GM19438 (cell line): ENCODE results near the gene RPL39L.
"Not testable (repeated sequence)": the region's sequence is repeated elsewhere in the genome, so short reads cannot be mapped to it uniquely, and the experiment has no call there.

Source experiments
- ATAC-seq: cut with Tn5 transposase; IDR thresholded peaks from one replicate; pipeline ENCODE4 v1.9.1; 2021; ENCODE audit warnings: low read depth; ENCODE audit not compliant: unreplicated experiment

The RPL39L gene

DNA sequence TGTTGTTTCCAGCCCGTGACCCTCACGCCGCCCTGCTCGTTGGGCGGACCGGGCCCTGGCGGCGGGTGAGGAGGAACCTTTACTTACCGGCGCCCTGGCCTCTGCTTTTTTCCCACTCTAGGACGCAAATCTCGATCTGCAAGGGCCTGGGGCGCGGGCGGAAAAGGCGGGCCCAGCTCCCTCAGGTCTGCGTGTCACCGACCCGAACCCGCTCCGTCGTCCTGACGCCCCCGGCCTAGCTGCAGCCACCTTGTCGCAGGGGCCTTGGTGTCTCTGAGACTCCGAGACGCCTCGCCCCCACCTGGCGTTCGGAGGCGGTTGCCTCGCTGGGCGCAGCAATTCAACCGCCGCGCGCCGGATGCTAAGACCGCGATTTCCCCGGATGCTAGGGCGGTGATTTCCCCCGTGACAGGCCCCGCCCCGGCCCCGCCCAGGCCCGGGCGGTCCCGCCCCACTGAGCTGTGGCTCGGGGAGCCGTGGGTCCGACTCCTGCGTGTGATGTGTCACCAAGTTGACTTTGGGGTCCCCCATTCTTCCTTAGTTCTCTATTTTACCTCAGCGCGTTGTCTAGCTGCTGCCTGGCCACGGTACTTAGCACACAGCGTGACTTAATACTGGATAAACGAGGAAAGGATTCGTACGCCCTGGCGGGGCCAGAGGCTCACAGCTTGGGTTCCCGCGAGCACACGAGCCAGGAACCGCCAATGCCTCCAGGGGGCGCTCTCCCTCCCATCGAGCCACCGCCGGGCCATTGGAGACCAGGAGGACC lies at the start of gene RPL39L:
Gene RPL39L, minus strand, starts transcription at position 371 of the 769 bp plus-strand sequence. CDS start 18,196 bp downstream, outside the sequence.
- ATAC-seq = peak; percentile 99

DNA sequence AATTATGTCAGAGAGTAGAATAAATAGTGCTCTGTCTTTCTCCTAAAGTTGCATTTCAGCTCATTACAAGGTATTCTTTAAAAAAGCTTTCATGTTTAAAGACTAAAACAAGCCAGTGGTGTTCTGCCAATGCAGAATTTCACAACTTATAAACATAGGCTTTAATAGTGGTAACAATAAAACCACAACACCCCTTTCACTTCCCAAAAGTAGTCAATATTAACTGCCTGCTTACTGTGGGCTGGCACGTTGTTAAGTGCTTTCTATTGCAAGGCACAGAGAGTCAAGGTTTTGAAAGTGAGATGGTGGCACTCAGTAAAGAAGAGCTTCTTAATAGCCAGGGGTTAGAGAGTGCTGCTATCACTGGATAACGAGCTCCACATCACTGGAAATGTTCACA lies 49.6 kb upstream of the RPL39L start:
- no peak for ATAC-seq

DNA sequence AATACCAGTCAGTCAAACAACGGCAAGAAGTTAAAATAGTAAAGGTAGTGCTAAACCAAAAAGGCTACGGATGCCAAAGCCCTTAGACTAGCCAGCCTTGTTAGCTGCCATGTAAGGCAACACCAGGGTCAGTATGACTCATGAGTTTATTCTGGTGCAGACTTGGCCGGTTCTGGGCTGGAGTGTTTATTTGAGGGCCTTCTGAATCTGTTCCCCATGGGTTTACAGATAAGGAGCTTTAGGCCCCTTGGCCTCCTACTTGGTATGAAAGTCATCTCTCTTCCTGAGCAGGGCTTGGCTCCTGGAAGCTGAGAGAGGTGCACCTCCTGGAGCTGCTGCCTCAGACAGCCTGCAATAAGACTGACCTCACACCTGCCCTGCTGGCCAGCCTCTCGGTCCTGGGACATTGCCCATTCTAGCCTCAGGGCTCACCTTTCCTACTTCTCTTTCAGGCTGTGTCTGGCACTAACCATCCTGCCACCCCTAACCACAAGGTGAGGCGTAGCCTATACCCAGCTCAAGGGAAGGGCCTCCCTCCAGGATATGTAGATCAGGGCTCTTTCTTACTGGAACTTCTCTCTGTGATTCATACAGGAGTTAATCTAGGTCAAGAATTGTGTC lies 47.6 kb upstream of the RPL39L start:
- ATAC-seq = no peak

DNA sequence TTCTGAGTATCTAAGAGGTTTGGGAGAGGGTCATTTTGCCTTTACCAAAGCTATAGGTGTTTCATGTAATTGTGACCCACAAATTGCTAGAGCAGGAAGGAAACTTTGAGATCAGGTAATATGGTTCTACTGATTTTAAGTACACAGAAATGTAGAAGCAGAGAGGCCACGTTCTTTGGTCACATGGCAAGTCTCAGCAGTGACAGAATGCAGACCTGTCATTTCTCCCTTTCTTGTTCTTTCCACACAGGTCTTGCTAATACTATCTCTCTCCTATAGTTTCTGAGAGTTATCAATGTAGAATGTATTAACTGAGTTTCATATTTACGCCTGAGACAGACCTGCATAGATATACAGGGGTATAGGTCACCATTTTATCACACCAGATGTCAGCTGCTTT lies 47.1 kb upstream of the RPL39L start:
- no peak for ATAC-seq

DNA sequence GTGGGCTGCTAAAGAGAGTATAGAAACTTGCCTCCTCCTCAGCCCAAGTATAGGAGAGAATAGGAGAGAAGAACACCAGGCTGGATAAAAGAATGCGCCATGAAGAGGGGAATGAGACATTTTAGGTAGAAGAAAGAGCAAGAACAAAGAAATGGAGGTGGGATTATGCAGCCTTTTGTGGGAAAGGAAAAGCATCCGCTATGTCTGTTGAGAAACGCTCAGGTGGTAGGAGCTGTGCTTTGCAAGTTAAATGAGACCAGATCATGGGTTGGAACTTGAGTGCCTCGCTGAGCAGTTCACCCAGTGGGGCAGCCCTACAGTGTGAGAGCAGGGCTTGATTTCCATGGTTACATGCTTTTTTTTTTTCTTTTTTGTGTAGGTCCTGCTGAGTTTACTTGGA lies 46.5 kb upstream of the RPL39L start:
- no peak for ATAC-seq

DNA sequence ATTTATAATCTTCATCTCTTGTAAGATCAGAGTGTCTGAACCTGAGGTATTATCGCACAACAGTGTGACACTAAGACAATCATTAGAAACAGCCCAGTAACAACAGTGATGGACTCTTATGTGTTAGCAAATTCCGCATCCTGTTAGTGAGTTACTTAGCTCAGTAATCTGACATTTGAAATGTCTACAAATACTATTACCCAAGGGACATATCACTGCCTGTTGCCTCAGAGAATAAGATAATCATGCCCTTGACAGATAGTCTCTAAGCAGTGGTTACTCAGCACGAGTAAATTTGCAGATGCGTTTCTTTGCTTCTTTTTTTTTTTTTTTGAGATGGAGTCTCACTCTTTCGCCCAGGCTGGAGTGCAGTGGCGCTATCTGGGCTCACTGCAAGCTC lies 44.6 kb upstream of the RPL39L start:
- ATAC-seq = no peak

DNA sequence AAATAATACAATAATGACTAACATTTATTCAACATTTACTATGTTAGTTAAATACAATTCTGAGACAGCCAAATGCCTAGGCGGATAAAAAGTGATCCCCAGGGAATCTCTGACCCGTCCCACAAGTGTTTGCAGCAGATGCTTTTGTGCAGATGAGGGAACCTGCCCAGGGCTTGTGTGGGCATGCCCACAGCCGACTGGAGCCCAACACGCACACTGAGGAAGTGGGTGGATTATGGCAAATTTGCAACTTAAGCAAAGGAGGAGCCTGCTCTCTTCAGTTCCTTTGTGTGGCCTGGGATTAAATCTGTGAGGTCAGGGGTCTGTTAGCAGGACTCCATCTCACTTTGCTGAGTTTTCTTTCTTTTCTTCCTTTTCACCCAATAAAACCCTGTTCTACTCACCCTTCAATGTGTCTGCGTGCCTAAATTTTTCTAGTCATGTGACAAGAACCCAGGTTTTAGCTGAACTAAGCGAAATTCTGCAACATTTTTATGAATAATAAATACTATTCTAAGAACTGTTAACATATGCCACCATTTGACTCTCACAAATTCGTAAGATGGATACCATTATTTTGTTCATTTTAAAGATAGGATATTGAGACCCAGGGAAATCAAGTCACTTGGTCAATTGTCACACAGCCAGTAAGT lies 44.0 kb upstream of the RPL39L start:
- ATAC-seq = no peak

DNA sequence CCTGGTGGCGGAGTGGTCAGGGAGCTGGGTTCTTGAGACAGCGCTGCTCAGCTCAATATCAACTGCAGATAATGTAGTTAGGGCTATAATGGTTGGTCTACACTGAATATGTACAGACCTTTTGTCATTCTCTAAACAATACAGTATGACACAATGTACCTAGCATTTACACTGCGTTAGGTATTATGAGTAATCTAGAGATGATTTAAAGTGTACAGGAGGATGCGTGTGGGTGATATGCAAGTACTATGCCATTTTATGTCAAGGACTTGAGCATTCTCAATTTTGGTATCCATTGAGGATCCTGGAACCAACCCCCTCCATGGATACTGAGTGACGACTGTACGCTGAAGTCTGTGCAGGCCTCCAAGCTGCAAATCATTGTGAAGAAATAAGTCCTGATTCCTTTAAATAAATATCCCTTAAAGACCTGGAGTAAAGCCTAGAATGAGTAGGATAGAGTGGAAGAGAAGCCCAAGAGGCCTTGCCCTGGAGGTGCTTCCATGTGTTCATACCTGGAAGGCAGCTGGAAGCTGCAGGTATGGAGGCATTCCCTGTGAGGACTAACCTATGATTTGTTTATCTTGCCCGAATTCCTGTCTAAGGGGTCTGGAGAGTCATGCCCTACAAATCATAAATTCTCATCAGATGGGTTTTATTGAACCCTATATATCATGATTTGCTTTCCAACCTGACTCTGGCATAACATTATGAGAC lies 42.3 kb upstream of the RPL39L start:
- no peak for ATAC-seq

DNA sequence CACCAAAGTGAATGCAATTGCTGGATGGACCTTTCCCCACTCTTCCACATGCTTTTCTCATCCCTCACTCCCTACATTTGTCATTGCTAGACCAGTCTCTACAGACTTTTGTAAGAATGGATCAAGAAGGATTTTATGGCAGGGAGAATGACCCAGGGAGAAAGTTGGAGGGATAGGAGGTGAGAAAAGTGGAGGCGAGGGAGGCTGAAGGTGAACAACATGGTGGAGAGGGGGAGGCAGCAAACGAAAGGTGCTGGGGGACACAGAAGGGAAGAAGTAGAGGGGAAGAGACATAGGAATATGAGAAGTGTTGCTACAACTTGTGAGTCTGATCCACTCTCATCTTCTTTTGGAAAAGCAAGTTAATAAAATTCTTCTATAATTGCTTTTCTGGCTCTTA lies 33.6 kb upstream of the RPL39L start:
- ATAC-seq = no peak

DNA sequence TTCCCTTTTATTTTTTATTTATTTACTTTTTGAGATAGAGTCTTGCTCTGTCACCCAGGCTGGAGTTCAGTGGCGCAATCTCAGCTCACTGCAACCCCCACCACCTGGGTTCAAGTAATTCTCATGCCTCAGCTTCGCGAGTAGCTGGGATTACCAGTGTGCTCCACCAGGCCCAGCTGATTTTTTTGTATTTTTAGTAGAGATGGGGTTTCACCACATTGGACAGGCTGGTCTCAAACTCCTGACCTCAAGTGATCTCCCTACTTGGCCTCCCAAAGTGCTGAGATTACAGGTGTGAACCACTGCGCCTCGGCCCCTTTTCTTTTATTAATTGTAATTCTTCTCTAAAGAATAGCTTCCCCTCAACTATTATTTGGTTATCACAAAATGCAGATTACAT lies 31.6 kb upstream of the RPL39L start:
- not testable (repeated sequence) for ATAC-seq

DNA sequence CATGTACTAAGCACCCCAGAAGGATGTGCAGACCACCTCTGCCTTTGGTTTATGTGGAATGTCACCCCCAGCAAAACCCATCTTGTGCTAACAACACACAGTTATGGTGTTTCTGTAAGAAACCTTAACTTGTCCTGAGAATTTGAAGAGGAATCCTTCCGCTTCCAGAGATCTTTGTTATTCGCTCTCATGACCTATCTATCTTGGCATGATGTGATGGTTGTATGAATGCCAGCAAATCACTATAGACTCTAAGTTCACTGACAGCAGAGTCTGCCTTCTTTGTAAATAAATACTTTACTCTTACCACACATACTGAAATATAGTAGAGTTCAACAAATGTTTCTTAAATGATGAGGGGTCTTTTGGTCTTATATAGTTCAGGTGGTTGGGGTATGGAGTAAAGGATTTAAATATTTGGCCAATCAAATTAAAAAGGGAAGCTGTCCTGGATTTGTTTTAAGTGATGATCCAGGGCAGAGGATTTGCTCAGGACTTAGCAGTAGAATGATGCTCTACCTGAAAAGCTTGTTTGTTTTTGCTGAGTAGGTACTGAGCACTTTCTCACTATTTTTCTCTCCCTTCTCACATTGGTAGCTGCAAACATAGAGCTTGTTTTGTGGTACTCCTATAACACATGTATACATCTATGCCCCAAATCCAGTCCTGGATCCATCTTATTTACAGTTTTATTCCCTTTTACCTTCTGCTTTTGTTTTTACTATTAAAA lies 30.1 kb upstream of the RPL39L start:
- ATAC-seq = no peak

DNA sequence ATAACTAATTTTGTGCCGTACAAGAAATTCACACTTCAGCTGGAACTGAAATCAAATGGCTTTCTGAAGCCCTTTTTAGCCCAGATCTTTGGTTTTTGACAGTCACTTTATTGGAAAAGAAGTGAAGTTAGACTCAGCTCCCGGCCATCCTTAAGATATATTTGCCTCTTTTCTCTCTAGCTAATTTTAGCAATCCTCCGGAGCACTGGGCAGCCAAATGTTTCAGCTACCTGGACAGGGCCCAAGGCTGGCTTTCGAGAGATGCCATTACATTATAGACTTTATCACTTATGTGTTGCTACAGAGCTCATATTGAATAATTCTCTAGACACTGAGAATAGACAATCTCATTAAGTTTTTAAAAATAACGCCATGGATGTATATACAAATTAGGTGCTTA lies 28.5 kb upstream of the RPL39L start:
- no peak for ATAC-seq

DNA sequence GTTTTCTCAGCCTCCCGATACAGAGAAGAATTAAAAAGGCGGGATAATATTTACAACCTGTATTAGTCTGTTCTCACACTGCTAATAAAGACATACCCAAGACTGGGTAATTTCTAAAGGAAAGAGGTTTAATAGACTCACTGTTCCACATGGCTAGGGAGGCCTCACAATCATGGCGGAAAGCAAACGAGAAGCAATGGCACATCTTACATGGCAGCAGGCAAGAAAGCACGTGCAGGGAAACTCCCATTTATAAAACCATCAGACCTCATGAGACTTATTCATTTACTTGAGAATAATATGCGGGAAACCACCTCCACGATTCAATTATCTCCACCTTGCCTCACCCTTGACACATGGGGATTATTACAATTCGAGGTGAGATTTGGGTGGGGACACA lies 27.5 kb upstream of the RPL39L start:
- ATAC-seq = no peak

DNA sequence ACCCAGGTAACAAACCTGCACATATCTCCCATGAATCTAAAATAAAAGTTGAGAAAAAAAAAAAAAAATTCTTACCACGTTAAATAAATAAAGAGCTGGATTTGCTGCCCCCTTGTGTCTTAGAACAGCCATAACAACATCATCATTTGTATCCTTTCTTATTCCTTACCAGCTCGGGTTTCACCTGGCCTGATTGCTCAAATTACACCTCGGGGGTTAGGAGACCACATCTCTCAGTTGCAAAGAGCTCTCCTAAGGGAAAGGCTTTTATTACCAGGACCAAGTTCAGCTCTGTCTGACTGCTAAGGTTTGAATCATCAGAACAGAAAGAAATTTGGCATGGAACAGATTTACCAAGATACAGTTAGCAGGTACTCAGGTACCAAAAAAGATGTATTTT lies 25.8 kb upstream of the RPL39L start:
- no peak for ATAC-seq

DNA sequence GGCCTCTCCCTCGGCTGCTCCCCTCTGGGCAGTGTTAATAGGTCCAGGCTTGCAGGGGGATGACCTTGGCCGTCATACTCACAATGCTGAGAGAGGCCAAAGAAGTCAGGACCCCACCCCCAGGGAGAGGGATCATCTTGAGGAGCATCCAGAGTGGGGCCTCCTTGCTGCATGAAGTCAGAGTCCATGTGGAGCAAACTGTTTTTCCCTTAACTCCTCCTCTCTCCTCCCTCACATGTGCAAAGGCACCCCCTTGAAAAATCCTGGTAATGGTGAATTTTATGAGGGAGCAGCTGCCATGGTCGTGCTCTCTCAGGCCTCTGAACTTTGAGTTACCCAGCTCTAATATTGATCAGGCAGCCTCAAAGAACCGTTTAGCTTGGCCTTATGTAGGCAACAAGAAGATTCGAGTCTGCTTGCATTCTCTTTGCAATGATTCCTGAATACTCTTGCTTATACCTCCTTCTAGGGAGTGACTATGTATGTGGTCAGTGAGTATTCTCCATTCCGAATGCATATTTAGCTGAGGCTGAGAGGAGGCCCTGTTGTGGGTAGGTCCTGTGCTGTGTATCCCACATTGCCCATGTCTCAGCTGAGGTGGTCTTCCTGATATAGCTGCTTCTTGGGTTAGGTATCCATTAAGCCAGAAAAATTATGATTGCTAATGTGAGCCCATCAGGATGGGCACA lies 23.1 kb upstream of the RPL39L start:
- ATAC-seq = no peak

DNA sequence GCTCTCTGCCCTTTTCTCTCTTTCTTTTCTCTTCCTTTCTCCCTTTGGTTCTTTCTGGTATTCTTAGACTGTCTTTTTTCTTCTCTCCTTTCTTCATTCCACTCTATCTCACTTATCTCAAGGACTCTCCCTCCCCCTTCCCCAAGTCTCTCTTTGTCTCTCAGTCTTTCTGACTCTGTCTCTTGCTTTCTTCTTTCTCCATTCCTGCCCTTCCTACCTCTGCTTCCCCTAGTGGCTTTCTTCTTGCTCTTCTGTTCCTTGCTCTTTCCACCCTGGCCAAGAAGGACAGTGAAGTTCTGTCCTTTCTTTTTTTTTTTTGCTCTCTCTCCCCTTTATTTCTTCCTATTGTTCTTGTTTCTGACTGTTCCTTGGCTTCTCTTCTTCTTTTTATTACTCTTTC lies 22.3 kb upstream of the RPL39L start:
- no peak for ATAC-seq

DNA sequence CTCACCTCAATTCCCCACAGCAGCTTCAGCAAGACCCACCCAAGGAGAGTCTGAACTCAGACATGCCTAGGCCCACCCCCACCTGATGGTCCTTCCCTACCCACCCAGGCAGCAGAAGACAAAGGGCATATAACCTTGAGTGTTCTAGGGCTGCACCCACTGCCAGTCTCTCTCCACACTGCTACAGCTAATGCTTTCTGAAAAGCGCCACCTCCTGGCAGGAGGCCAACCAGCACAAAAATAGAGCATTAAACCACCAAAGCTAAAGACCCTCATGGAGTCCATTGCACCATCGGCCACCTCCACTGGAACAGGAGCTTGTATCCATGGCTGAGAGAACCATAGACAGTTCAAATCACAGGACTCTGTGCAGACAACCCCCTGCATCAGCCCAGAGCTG lies 11.3 kb upstream of the RPL39L start:
- no peak for ATAC-seq

DNA sequence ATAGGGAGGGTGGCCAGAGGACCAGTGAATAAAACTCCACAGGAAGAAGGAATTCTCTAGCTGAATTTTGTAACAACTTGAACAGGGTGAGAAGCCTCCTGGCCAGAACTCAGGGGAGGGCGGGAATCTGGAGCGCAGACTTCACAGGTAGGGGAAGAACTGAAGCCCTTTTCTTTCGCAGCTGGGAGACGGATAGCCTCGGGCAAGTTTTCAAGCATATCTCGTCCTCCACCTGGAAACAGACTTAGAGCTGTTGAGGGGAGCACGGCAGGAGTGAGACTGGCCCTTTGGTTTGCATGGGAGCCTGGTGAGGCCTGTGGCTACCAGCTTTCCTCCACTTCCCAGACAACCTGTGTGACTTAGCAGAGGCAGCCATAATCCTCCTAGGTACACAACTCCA lies 10.9 kb upstream of the RPL39L start:
- ATAC-seq = no peak

DNA sequence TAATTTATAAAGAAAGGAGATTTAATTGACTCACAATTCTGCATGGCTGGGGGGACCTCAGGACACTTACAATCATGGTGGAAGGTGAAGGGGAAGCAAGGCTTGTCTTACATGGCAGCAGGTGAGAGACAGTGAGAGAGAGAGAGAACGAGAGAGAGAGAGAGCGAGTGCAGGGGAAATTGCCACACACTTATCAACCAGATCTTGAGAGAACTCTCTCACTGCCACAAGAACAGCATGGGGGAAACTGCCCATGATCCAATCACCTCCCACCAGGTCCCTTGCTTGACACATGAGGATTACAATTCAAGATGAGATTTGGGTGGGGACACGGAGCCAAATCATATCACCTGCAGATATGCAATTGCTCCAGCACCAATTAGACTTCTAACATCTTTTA lies 7.1 kb upstream of the RPL39L start:
- no peak for ATAC-seq
